ENCODE measurements around the gene TMUB1.

- TF ChIP-seq RCOR1 (IDR thresholded peaks at IDR 0.05; ENCODE audit: borderline replicate concordance in 1 of 2, low read depth in 2 of 2, low read length in 2 of 2) (no peak), ZSCAN29 (IDR thresholded peaks at IDR 0.05) (no peak), RAD21 (CRISPR knock-in tag; conservative IDR thresholded peaks at IDR 0.05 in 1 of 2, IDR thresholded peaks at IDR 0.05 in 1 of 2) (no peak), MLX (CRISPR knock-in tag; conservative IDR thresholded peaks at IDR 0.05) (no peak), MAZ (CRISPR knock-in tag; conservative IDR thresholded peaks at IDR 0.05 in 1 of 2, IDR thresholded peaks at IDR 0.05 in 1 of 2) (no peak), ARID2 (IDR thresholded peaks at IDR 0.05) (no peak), ATF3 (IDR thresholded peaks at IDR 0.05) (no peak), ATF3 (CRISPR knock-in tag; conservative IDR thresholded peaks at IDR 0.05) (no peak), ZNF511 (CRISPR knock-in tag; IDR thresholded peaks at IDR 0.05) (no peak), EZH2 (IDR thresholded peaks at IDR 0.05; ENCODE audit: borderline replicate concordance, low read depth, low read length) (no peak), ZZZ3 (IDR thresholded peaks at IDR 0.05) (no peak)
These were observed 6.8 kb upstream of the TMUB1 start for GRCh38 chr7:151089893-151090730.

Measured in K562 (cell line).